ENCODE data around the gene SLC13A2.
A peak's percentile ranks its signal among the peaks of the same experiment; 100 is the strongest.

SLC13A2 gene

GRCh38 chr17:28468781-28469180, 4.7 kb upstream of the SLC13A2 start (continued):
- TF ChIP-seq, protein P1, sequence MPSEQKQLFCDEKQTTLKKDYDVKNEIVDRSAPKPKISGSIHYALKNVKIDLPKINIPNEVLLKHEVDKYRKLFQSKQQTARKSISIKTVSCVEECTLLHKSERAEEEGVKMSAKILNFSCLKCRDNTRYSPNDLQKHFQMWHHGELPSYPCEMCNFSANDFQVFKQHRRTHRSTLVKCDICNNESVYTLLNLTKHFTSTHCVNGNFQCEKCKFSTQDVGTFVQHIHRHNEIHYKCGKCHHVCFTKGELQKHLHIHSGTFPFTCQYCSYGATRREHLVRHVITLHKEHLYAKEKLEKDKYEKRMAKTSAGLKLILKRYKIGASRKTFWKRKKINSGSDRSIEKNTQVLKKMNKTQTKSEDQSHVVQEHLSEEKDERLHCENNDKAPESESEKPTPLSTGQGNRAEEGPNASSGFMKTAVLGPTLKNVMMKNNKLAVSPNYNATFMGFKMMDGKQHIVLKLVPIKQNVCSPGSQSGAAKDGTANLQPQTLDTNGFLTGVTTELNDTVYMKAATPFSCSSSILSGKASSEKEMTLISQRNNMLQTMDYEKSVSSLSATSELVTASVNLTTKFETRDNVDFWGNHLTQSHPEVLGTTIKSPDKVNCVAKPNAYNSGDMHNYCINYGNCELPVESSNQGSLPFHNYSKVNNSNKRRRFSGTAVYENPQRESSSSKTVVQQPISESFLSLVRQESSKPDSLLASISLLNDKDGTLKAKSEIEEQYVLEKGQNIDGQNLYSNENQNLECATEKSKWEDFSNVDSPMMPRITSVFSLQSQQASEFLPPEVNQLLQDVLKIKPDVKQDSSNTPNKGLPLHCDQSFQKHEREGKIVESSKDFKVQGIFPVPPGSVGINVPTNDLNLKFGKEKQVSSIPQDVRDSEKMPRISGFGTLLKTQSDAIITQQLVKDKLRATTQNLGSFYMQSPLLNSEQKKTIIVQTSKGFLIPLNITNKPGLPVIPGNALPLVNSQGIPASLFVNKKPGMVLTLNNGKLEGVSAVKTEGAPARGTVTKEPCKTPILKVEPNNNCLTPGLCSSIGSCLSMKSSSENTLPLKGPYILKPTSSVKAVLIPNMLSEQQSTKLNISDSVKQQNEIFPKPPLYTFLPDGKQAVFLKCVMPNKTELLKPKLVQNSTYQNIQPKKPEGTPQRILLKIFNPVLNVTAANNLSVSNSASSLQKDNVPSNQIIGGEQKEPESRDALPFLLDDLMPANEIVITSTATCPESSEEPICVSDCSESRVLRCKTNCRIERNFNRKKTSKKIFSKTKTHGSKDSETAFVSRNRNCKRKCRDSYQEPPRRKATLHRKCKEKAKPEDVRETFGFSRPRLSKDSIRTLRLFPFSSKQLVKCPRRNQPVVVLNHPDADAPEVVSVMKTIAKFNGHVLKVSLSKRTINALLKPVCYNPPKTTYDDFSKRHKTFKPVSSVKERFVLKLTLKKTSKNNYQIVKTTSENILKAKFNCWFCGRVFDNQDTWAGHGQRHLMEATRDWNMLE (tag by site-specific recombination; conservative IDR thresholded peaks at IDR 0.05; ENCODE audit: low read depth), result no peak
- no peak for TF ChIP-seq ZNF155 (tag by site-specific recombination; IDR thresholded peaks at IDR 0.05)

DNA sequence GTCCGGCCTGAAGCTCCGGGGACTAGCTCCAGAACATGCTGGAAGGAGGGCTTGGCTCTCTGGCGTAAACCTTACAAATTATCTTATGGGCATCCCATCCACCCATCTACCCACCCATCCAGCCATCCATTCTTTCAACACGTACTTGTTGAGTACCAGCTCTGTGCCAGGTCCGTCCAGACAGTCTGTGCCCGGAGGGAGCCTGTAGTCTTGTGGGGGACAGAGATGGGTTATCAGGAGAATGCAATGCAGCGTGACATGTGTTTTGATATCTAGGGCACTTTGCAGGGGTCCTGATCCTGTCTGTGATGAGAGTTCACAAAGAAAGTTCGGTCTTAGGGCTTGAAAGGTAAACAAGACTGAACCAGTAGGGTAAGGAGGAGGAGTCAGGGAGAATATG, 4.1 kb upstream of the SLC13A2 start:
- CTCF ChIA-PET, result interaction anchor here (0.8 to 1.1 kb wide), 2 partner anchors 53 to 55 kb away, joined by 3 to 4 read pairs; no protein-coding TSS in a partner anchor
- Histone ChIP-seq H3K27ac (ENCODE audit: extremely low read depth, low read depth, low read length) (no peak overlapping the region), H3K36me3 (ENCODE audit: control insufficient read depth in 2 of 2, insufficient read depth in 1 of 2, low read length in 2 of 2) (no peaks in the 10 kb centered on the region), H3K4me3 (ENCODE audit: low read depth, low read length) (no peak overlapping the region), H3K4me1 (ENCODE audit: control insufficient read depth, insufficient read depth, low read length) (peaks cover 3% of the 10 kb centered on the region; the same call in 1 of the 2 replicates), H3K9me3 (ENCODE audit: control insufficient read depth, insufficient read depth, low read depth, low read length) (no peaks in the 10 kb centered on the region)
- POLR2A ChIA-PET, result no interaction called here
- TF ChIP-seq ZNF596 (tag by site-specific recombination; IDR thresholded peaks at IDR 0.05), result no peak

- H3K4me3 ChIP-seq (ENCODE audit: low read depth, low read length), result no peak overlapping the region
- H3K9me3 ChIP-seq (ENCODE audit: control insufficient read depth, insufficient read depth, low read depth, low read length), result no peaks in the 10 kb centered on the region
- no peak overlapping the region for H3K27ac ChIP-seq (ENCODE audit: extremely low read depth, low read depth, low read length)
- H3K4me1 ChIP-seq (ENCODE audit: control insufficient read depth, insufficient read depth, low read length), result peaks cover 3% of the 10 kb centered on the region; the same call in 1 of the 2 replicates
- no peaks in the 10 kb centered on the region for H3K36me3 ChIP-seq (ENCODE audit: control insufficient read depth in 2 of 2, insufficient read depth in 1 of 2, low read length in 2 of 2)
- POLR2A ChIA-PET, result no interaction called here
- CTCF ChIA-PET, result interaction anchor here (1.1 kb wide), 1 partner anchor 54 kb away, joined by 4 read pairs; no protein-coding TSS in a partner anchor
- TF ChIP-seq ZNF664 (tag by site-specific recombination; IDR thresholded peaks at IDR 0.05), result no peak
These were observed 3.1 kb upstream of the SLC13A2 start for GRCh38 chr17:28470266-28470913.

- POLR2A ChIA-PET, result no interaction called here
- H3K4me1 ChIP-seq (ENCODE audit: control insufficient read depth, insufficient read depth, low read length), result peaks cover 5% of the 10 kb centered on the region; the same call in 1 of the 2 replicates
- no peak overlapping the region for H3K4me3 ChIP-seq (ENCODE audit: low read depth, low read length)
- H3K27ac ChIP-seq (ENCODE audit: extremely low read depth, low read depth, low read length), result no peak overlapping the region
- H3K9me3 ChIP-seq (ENCODE audit: control insufficient read depth, insufficient read depth, low read depth, low read length), result no peaks in the 10 kb centered on the region
- TF ChIP-seq ZNF335 (tag by site-specific recombination; conservative IDR thresholded peaks at IDR 0.05) (peak; percentile 37; the same call in 1 of the 2 replicates), ZNF529 (tag by site-specific recombination; IDR thresholded peaks at IDR 0.05; ENCODE audit: insufficient replicate concordance) (no peak), ZBTB17 (tag by site-specific recombination; IDR thresholded peaks at IDR 0.05) (peak; percentile 76), SP2 (tag by site-specific recombination; IDR thresholded peaks at IDR 0.05) (no peak)
- CTCF ChIA-PET, result interaction anchor here (0.6 kb wide), 2 partner anchors 9 to 33 kb away, joined by 3 to 6 read pairs; no protein-coding TSS in a partner anchor
- no peaks in the 10 kb centered on the region for H3K36me3 ChIP-seq (ENCODE audit: control insufficient read depth in 2 of 2, insufficient read depth in 1 of 2, low read length in 2 of 2)
These were observed 2.5 kb upstream of the SLC13A2 start for GRCh38 chr17:28470914-28471366.

DNA sequence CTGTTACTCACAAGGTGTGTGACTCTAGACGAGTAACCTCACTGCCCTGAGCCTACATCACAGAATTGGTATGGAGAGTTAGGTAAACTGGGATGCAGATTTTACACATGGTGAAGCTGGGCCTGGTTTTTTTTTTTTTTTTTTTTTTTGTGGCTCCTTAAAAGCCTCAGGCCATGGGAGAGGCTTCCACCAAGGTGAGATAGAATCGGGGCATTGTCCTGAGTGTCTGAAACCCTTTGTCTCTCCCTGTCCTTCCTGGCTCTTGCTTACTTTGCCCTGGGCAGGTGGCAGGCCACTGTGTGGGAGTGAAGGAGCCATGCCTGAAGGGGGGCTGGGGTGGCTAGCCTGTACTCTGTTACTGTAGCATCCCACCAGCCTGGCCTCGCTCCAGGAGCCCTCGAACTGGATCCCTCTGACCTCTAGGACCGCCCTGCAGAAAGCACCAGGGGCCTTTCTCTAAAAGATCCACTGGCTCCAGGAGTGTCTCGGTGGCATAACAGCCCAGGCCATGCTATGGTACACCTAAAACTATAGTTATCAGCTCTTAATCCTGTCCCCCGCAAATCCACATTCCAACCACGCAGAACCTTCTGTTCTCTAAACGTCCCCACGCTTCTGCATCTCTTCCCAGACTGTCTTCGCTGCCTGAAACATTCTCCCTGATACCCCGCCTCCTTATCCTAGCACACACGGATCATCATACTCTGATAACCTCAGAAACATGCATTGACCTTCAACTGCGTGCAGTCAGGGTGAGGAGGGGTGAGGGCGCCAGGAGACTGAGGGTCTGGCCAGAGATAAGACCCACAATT, 1.7 kb upstream of the SLC13A2 start:
- POLR2A ChIA-PET, result no interaction called here
- H3K4me1 ChIP-seq (ENCODE audit: control insufficient read depth, insufficient read depth, low read length), result peaks cover 4% of the 10 kb centered on the region; the same call in 1 of the 2 replicates
- no peak overlapping the region for H3K4me3 ChIP-seq (ENCODE audit: low read depth, low read length)
- TF ChIP-seq ZNF544 (tag by site-specific recombination; IDR thresholded peaks at IDR 0.05) (no peak), ZNF335 (tag by site-specific recombination; conservative IDR thresholded peaks at IDR 0.05) (peak; percentile 26; the same call in 1 of the 2 replicates)
- no peaks in the 10 kb centered on the region for H3K9me3 ChIP-seq (ENCODE audit: control insufficient read depth, insufficient read depth, low read depth, low read length)
- CTCF ChIA-PET, result interaction anchor here (0.6 to 0.7 kb wide), 3 partner anchors 10 to 33 kb away, joined by 3 to 6 read pairs (median 3); no protein-coding TSS in a partner anchor
- H3K27ac ChIP-seq (ENCODE audit: extremely low read depth, low read depth, low read length), result no peak overlapping the region
- H3K36me3 ChIP-seq (ENCODE audit: control insufficient read depth in 2 of 2, insufficient read depth in 1 of 2, low read length in 2 of 2), result no peaks in the 10 kb centered on the region

Measured in HEK293 (cell line).